NCI-H2171 treated with DMSO at 0.1 percent for 48 hours (cell line): Measurements from ENCODE around the gene KCNK18.

Source experiments
- DNase-seq: peaks from one replicate; lab custom pipeline; 2025; lab: John Stamatoyannopoulos, UW

The KCNK18 gene

GRCh38 chr10:117250411-117250810, 53.1 kb downstream of the KCNK18 start:
- no peak for DNase-seq

GRCh38 chr10:117253908-117254307, 56.6 kb downstream of the KCNK18 start:
- DNase-seq: no peak

- DNase-seq: no peak
Observed at GRCh38 chr10:117254338-117254737, 57.0 kb downstream of the KCNK18 start.

GRCh38 chr10:117254774-117255735, 57.8 kb downstream of the KCNK18 start:
- no peak for DNase-seq

GRCh38 chr10:117255835-117256460, 58.7 kb downstream of the KCNK18 start:
- DNase-seq: no peak

GRCh38 chr10:117256910-117257309, 59.6 kb downstream of the KCNK18 start:
- DNase-seq: no peak

GRCh38 chr10:117257721-117258120, 60.4 kb downstream of the KCNK18 start:
- peak; percentile 56 for DNase-seq

GRCh38 chr10:117259279-117259678, 62.0 kb downstream of the KCNK18 start:
- DNase-seq: no peak
